CD14-positive monocyte (primary cell): ENCODE data around the gene ETFB. TPM values are rescaled to one million over a fixed set of nuclear protein-coding genes. Genes with fewer than 3 reads are reported as not detected.

Experiments
- DNase-seq, 3 donors: peaks; one replicate each; pipeline ENCODE4 v3.0.0-alpha.2; 2011 to 2022
- H2AFZ ChIP-seq: 2 replicates; pipeline ENCODE4 v1.6.0; 2012; ENCODE audit warnings: mild to moderate bottlenecking, low read depth, low read length, inconsistent platforms; ENCODE audit not compliant: insufficient read depth, poor library complexity, severe bottlenecking
- H3K27ac ChIP-seq, 2 donors: 1 replicate in 1 of 2; 2 replicates in 1 of 2; pipeline ENCODE4 v1.5.1; 2012 to 2013; ENCODE audit warnings: low read length in 2 of 2, control low read depth in 1 of 2, inconsistent platforms in 1 of 2, low read depth in 1 of 2, mild to moderate bottlenecking in 1 of 2
- H3K27me3 ChIP-seq, 2 donors: one replicate each; pipeline versions ENCODE4 v1.6.0 to v1.6.1; 2011 to 2013; ENCODE audit warnings: low read length in 2 of 2; ENCODE audit not compliant: control insufficient read depth in 2 of 2, insufficient read depth in 2 of 2
- H3K36me3 ChIP-seq, 2 donors: replicated peaks in 1 of 2; 1 replicate in 1 of 2; 2 replicates in 1 of 2; pipeline versions ENCODE4 v1.5.1 to v1.6.1; 2012 to 2013; ENCODE audit warnings: low read length in 2 of 2, control low read depth in 1 of 2, inconsistent platforms in 1 of 2, mild to moderate bottlenecking in 1 of 2; ENCODE audit not compliant: insufficient read depth in 2 of 2, control insufficient read depth in 1 of 2
- H3K4me1 ChIP-seq, 2 donors: 1 replicate in 1 of 2; 2 replicates in 1 of 2; pipeline versions ENCODE4 v1.5.1 to v1.6.1; 2012 to 2013; ENCODE audit warnings: low read length in 2 of 2, control low read depth in 1 of 2, inconsistent platforms in 1 of 2, mild to moderate bottlenecking in 1 of 2, moderate library complexity in 1 of 2; ENCODE audit not compliant: insufficient read depth in 2 of 2, control insufficient read depth in 1 of 2
- H3K4me2 ChIP-seq: replicated peaks from 2 replicates; pipeline ENCODE3; 2012; ENCODE audit warnings: low read length, moderate library complexity, mild to moderate bottlenecking; ENCODE audit not compliant: poor library complexity, severe bottlenecking; ENCODE audit errors: extremely low read depth
- H3K4me3 ChIP-seq, 3 experiments: fragments of 200-600 bp in 1 of 3; sonication (generic) in 1 of 3; replicated peaks in 1 of 3; 1 replicate in 2 of 3; 2 replicates in 1 of 3; pipeline ENCODE4 v1.5.1; 2011 to 2013; ENCODE audit warnings: low read length in 3 of 3, mild to moderate bottlenecking in 3 of 3, control low read depth in 2 of 3, low read depth in 2 of 3, inconsistent platforms in 1 of 3, moderate library complexity in 1 of 3
- H3K79me2 ChIP-seq: 2 replicates; pipeline ENCODE4 v1.6.0; 2012; ENCODE audit warnings: mild to moderate bottlenecking, control low read depth, inconsistent platforms, low read length, moderate library complexity; ENCODE audit not compliant: insufficient read depth
- H3K9ac ChIP-seq: 2 replicates; pipeline ENCODE4 v1.6.0; 2017; ENCODE audit warnings: low read length, mild to moderate bottlenecking; ENCODE audit not compliant: insufficient read depth, poor library complexity, severe bottlenecking
- H3K9me3 ChIP-seq, 2 donors: replicated peaks in 1 of 2; 1 replicate in 1 of 2; 2 replicates in 1 of 2; pipeline versions ENCODE4 v1.5.1 to v1.6.1; 2012 to 2013; ENCODE audit warnings: low read length in 2 of 2, control low read depth in 1 of 2; ENCODE audit not compliant: control insufficient read depth in 1 of 2, insufficient read depth in 1 of 2
- H4K20me1 ChIP-seq: 2 replicates; pipeline ENCODE4 v1.6.0; 2012; ENCODE audit warnings: mild to moderate bottlenecking, low read length, control low read depth, moderate library complexity; ENCODE audit not compliant: insufficient read depth
- H3K27ac Mint-ChIP-seq, 7 donors: one replicate each; pipeline ENCODE4 v1.8.0; 2020; ENCODE audit warnings: mild to moderate bottlenecking in 7 of 7, mixed read lengths in 7 of 7, moderate library complexity in 6 of 7, inconsistent platforms in 2 of 7
- H3K27me3 Mint-ChIP-seq, 3 donors: one replicate each; pipeline ENCODE4 v1.8.0; 2021 to 2022; ENCODE audit warnings: low read depth in 3 of 3, mild to moderate bottlenecking in 3 of 3, mixed read lengths in 3 of 3, moderate library complexity in 3 of 3, inconsistent platforms in 1 of 3
- H3K36me3 Mint-ChIP-seq, 2 donors: one replicate each; pipeline ENCODE4 v1.8.0; 2020; ENCODE audit warnings: mixed read lengths in 2 of 2, inconsistent platforms in 1 of 2, mild to moderate bottlenecking in 1 of 2
- H3K4me1 Mint-ChIP-seq: one replicate; pipeline ENCODE4 v1.8.0; 2020; ENCODE audit warnings: mild to moderate bottlenecking, mixed read lengths
- H3K4me3 Mint-ChIP-seq, 2 donors: one replicate each; pipeline ENCODE4 v1.8.0; 2020; ENCODE audit warnings: mild to moderate bottlenecking in 2 of 2, mixed read lengths in 2 of 2, moderate library complexity in 1 of 2
- H3K9me3 Mint-ChIP-seq, 7 donors: one replicate each; pipeline ENCODE4 v1.8.0; 2020 to 2022; ENCODE audit warnings: mixed read lengths in 7 of 7, mild to moderate bottlenecking in 6 of 7, moderate library complexity in 6 of 7, inconsistent platforms in 2 of 7
- WGBS: methylation state at CpG from one replicate; pipeline ENCODE4 v1.1.5; 2013; ENCODE audit warnings: missing lambda C conversion rate; ENCODE audit not compliant: insufficient coverage; 5-methylcytosine and 5-hydroxymethylcytosine counted together
- intact Hi-C, 2 donors: fragments of 100-400 bp; cut with micrococcal nuclease; formaldehyde crosslinking; loops; one replicate each; pipeline versions ENCODE4 v1.15.0 to v1.15.1; 2023
- polyA plus RNA-seq, 3 donors: library from polyadenylated mRNA; depleted of rRNA in 1 of 3; unstranded in 2 of 3; stranded (reverse) in 1 of 3; fragments of 300-500 nt in 2 of 3; fragments of >200 nt in 1 of 3; fragmentation: Illumina TruSeq in 2 of 3; gene quantifications; 1 replicate in 2 of 3; 2 replicates in 1 of 3; pipeline ENCODE4 v1.2.3, GENCODE V29; 2012 to 2021
- TF ChIP-seq, protein P1 (sequence below): fragments of 200-600 bp; IDR thresholded peaks from one replicate; pipeline ENCODE4 v1.8.0; 2022; ENCODE audit warnings: antibody characterized with exemption, mild to moderate bottlenecking

The ETFB gene
- polyA plus RNA-seq, 3 donors: 51.0 to 72.1 (median 63.0) TPM

DNA sequence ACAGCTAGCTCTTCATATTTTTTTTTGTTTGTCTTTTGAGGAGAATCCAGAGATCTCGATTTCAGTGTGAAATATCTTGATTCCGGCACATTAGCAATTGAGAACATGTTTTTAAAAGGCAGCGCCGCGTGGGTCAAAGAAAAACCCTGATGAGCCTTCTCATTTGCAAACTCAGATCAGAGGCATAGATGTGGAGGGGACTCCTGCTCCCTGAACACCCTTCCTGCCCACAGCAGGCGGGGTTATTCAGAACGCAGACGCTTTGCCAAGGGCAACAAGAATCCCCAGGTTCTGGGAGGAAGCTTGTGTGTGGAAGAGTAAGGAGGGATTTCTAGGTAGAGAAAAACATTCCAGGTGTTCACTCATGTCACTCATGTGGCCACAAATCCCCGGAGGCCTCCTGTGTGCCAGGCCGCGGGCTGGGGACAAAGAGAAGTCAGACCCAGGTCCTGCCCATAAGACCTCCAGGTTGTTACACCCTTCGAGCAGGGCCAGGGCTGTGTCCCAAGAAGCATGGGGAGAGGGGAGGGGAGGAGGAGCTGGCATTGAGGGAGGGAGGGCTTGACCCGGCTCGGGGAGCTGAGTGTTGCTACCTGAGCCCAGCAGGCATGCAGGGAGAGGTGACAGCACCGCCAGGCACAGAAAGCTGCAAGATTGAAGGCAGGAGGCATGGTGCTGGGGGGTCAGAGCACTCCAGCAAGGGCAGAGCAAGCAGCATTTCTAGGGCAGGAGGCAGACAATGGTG is 70.6 kb downstream of the ETFB start:
- Histone ChIP-seq H3K27ac (no peak overlapping the region), H3K4me3 (no peak overlapping the region), H3K36me3 (no peaks in the 10 kb centered on the region), H3K4me1 (no peaks in the 10 kb centered on the region), H3K4me2 (no peak overlapping the region), H4K20me1 (no peaks in the 10 kb centered on the region), H3K9me3 (no peaks in the 10 kb centered on the region), H3K79me2 (no peaks in the 10 kb centered on the region), H3K9ac (no peak overlapping the region), H3K27me3 (no peaks in the 10 kb centered on the region), H2AFZ (no peak overlapping the region)
- 90% methylated on average over 11 of the region's 15 CpGs for WGBS
- Mint-ChIP-seq H3K4me3 (no peak overlapping the region), H3K4me1 (no peaks in the 10 kb centered on the region), H3K36me3 (no peaks in the 10 kb centered on the region), H3K27ac (no peak overlapping the region), H3K9me3 (no peaks in the 10 kb centered on the region), H3K27me3 (peaks cover 10 to 30% (median 17%) of the 10 kb centered on the region in 3 donors)
- TF ChIP-seq, protein P1, sequence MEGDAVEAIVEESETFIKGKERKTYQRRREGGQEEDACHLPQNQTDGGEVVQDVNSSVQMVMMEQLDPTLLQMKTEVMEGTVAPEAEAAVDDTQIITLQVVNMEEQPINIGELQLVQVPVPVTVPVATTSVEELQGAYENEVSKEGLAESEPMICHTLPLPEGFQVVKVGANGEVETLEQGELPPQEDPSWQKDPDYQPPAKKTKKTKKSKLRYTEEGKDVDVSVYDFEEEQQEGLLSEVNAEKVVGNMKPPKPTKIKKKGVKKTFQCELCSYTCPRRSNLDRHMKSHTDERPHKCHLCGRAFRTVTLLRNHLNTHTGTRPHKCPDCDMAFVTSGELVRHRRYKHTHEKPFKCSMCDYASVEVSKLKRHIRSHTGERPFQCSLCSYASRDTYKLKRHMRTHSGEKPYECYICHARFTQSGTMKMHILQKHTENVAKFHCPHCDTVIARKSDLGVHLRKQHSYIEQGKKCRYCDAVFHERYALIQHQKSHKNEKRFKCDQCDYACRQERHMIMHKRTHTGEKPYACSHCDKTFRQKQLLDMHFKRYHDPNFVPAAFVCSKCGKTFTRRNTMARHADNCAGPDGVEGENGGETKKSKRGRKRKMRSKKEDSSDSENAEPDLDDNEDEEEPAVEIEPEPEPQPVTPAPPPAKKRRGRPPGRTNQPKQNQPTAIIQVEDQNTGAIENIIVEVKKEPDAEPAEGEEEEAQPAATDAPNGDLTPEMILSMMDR: no peak
- no peak for DNase-seq
- intact Hi-C loops: loop anchor here in 1 of 2 donors (10.0 kb wide), 1 partner anchor 1071 kb away; no protein-coding TSS in a partner anchor

Other genes starting within 250 kb of the ETFB start
- 100 to 1,000 TPM in 2 of 3 donors, 10 to 100 TPM in 1; 87.5 to 137 (median 133) TPM for gene SIGLEC9, start 241.5 kb downstream of the ETFB start, polyA plus RNA-seq
- gene SIGLEC7, start 224.1 kb downstream of the ETFB start, polyA plus RNA-seq: 10 to 100 TPM; 71.8 to 93.3 (median 82.0) TPM
- 100 to 1,000 TPM; 229 to 360 (median 264) TPM for gene CD33, start 141.3 kb downstream of the ETFB start, polyA plus RNA-seq
- gene SIGLECL1, start 115.3 kb downstream of the ETFB start, polyA plus RNA-seq: under 1 TPM in 1 of 3 donors, not detected in 2; 0.16 TPM
- gene IGLON5, start 54.7 kb downstream of the ETFB start, polyA plus RNA-seq: under 1 TPM in 1 of 3 donors, not detected in 2; 0.05 TPM
- 1 to 10 TPM in 1 of 3 donors, under 1 TPM in 2; 0.62 to 2.3 (median 0.73) TPM for gene VSIG10L, start 24.2 kb downstream of the ETFB start, polyA plus RNA-seq
- under 1 TPM in 1 of 3 donors, not detected in 2; 0.08 TPM for gene CLDND2, start 2.6 kb upstream of the ETFB start, polyA plus RNA-seq
- 10 to 100 TPM; 11.1 to 19.9 (median 16.4) TPM for gene NKG7, start 6.3 kb upstream of the ETFB start, polyA plus RNA-seq
- not detected for gene LIM2, start 21.6 kb upstream of the ETFB start, polyA plus RNA-seq
- gene C19orf84, start 24.2 kb upstream of the ETFB start, polyA plus RNA-seq: not detected
- 100 to 1,000 TPM in 1 of 3 donors, 10 to 100 TPM in 2; 16.6 to 114 (median 64.9) TPM for gene SIGLEC10, start 51.3 kb upstream of the ETFB start, polyA plus RNA-seq
- not detected for gene SIGLEC8, start 92.1 kb upstream of the ETFB start, polyA plus RNA-seq
- not detected for gene CEACAM18, start 112.2 kb upstream of the ETFB start, polyA plus RNA-seq
- 1 to 10 TPM in 2 of 3 donors, under 1 TPM in 1; 0.24 to 1.8 (median 1.3) TPM for gene SIGLEC12, start 135.4 kb upstream of the ETFB start, polyA plus RNA-seq
- gene SIGLEC6, start 165.3 kb upstream of the ETFB start, polyA plus RNA-seq: under 1 TPM in 1 of 3 donors, not detected in 2; 0.04 TPM
- gene ZNF175, start 204.9 kb upstream of the ETFB start, polyA plus RNA-seq: 1 to 10 TPM in 1 of 3 donors, under 1 TPM in 2; 0.39 to 2.4 (median 0.82) TPM